Measurements from ENCODE around the gene CMTR2.

The CMTR2 gene

GRCh38 chr16:71276589-71277334 is 12.4 kb downstream of the CMTR2 start:
- no peak for DNase-seq (ENCODE audit: low read depth in 2 of 2)

GRCh38 chr16:71273384-71273783 is 15.8 kb downstream of the CMTR2 start:
- no peak for DNase-seq (ENCODE audit: low read depth in 2 of 2)

- DNase-seq (ENCODE audit: low read depth in 2 of 2), result no peak
Observed at GRCh38 chr16:71264299-71264698, 24.9 kb downstream of the CMTR2 start.

GRCh38 chr16:71263582-71263981 is 25.6 kb downstream of the CMTR2 start:
- no peak for DNase-seq (ENCODE audit: low read depth in 2 of 2)

- DNase-seq (ENCODE audit: low read depth in 2 of 2), result no peak
Observed at GRCh38 chr16:71262391-71262790, 26.8 kb downstream of the CMTR2 start.

- no peak for DNase-seq (ENCODE audit: low read depth in 2 of 2)
Observed at GRCh38 chr16:71260995-71261394, 28.2 kb downstream of the CMTR2 start.

GRCh38 chr16:71259086-71259485 is 30.1 kb downstream of the CMTR2 start:
- DNase-seq (ENCODE audit: low read depth in 2 of 2), result no peak

GRCh38 chr16:71258372-71258771 is 30.8 kb downstream of the CMTR2 start:
- DNase-seq (ENCODE audit: low read depth in 2 of 2), result no peak

- DNase-seq (ENCODE audit: low read depth in 2 of 2), result no peak
Observed at GRCh38 chr16:71257768-71258167, 31.4 kb downstream of the CMTR2 start.

- no peak for DNase-seq (ENCODE audit: low read depth in 2 of 2)
Observed at GRCh38 chr16:71255721-71256120, 33.5 kb downstream of the CMTR2 start.

- DNase-seq (ENCODE audit: low read depth in 2 of 2), result no peak
Observed at GRCh38 chr16:71254832-71255525, 34.2 kb downstream of the CMTR2 start.

- no peak for DNase-seq (ENCODE audit: low read depth in 2 of 2)
Observed at GRCh38 chr16:71250461-71251235, 38.6 kb downstream of the CMTR2 start.

- no peak for DNase-seq (ENCODE audit: low read depth in 2 of 2)
Observed at GRCh38 chr16:71249399-71249798, 39.8 kb downstream of the CMTR2 start.

- DNase-seq (ENCODE audit: low read depth in 2 of 2), result no peak
Observed at GRCh38 chr16:71247478-71247877, 41.7 kb downstream of the CMTR2 start.

GRCh38 chr16:71246309-71246708 is 42.9 kb downstream of the CMTR2 start:
- no peak for DNase-seq (ENCODE audit: low read depth in 2 of 2)

GRCh38 chr16:71244521-71244920 is 44.7 kb downstream of the CMTR2 start:
- no peak for DNase-seq (ENCODE audit: low read depth in 2 of 2)

- no peak for DNase-seq (ENCODE audit: low read depth in 2 of 2)
Observed at GRCh38 chr16:71242601-71243000, 46.6 kb downstream of the CMTR2 start.

- no peak for DNase-seq (ENCODE audit: low read depth in 2 of 2)
Observed at GRCh38 chr16:71242036-71242435, 47.2 kb downstream of the CMTR2 start.
